Gastroesophageal sphincter (tissue), 4 donors: ENCODE results near the gene LFNG. TPM values are rescaled to one million over a fixed set of nuclear protein-coding genes. Genes with fewer than 3 reads are reported as not detected.

Experiments
- ATAC-seq: fragments of 150-250 bp; one replicate; pipeline ENCODE4 v1.9.1; 2016; ENCODE audit warnings: mild to moderate bottlenecking, moderate library complexity
- H3K27ac ChIP-seq, 4 donors: fragments of 200-600 bp; sonication (generic) in 3 of 4; 1 replicate in 3 of 4; 2 replicates in 1 of 4; pipeline ENCODE4 v1.5.1; 2016 to 2019
- H3K27me3 ChIP-seq: fragments of 200-600 bp; sonication (generic); one replicate; pipeline ENCODE4 v1.5.1; 2019
- H3K36me3 ChIP-seq, 2 donors: fragments of 200-600 bp; sonication (generic); one replicate each; pipeline ENCODE4 v1.5.1; 2019; ENCODE audit warnings: control low read depth in 1 of 2
- H3K4me1 ChIP-seq, 3 donors: fragments of 200-600 bp; sonication (generic); 1 replicate in 2 of 3; 2 replicates in 1 of 3; pipeline ENCODE4 v1.5.1; 2016 to 2019; ENCODE audit warnings: control low read depth in 2 of 3
- H3K4me3 ChIP-seq, 2 donors: fragments of 200-600 bp; sonication (generic); one replicate each; pipeline ENCODE4 v1.5.1; 2019; ENCODE audit warnings: mild to moderate bottlenecking in 1 of 2, moderate library complexity in 1 of 2
- H3K9me3 ChIP-seq, 3 donors: fragments of 200-600 bp; sonication (generic); one replicate each; pipeline ENCODE4 v1.5.1; 2017 to 2019; ENCODE audit warnings: control low read depth in 2 of 3
- EP300 ChIP-seq: sonication (generic); formaldehyde crosslinking; IDR thresholded peaks from one replicate; pipeline ENCODE4 v1.6.1; 2017; ENCODE audit warnings: antibody characterized with exemption, mild to moderate bottlenecking
- POLR2A ChIP-seq, 2 donors: fragments of 450-650 bp; IDR thresholded peaks; one replicate each; pipeline ENCODE4 v1.6.1; 2017; ENCODE audit warnings: antibody characterized with exemption in 2 of 2, mild to moderate bottlenecking in 2 of 2, moderate library complexity in 1 of 2
- POLR2AphosphoS5 ChIP-seq: sonication (generic); formaldehyde crosslinking; IDR thresholded peaks from one replicate; pipeline ENCODE4 v1.6.1; 2017; ENCODE audit warnings: antibody characterized with exemption
- WGBS, 2 donors: methylation state at CpG; one replicate each; pipeline ENCODE4 v1.1.5; 2018; ENCODE audit warnings: low coverage in 1 of 2; 5-methylcytosine and 5-hydroxymethylcytosine counted together
- total RNA-seq, 4 donors: library from RNA; depleted of rRNA; stranded (reverse); fragments of >200 nt; gene quantifications; one replicate each; pipeline ENCODE4 v1.1.0, GENCODE V29; 2016
- TF ChIP-seq, protein P1 (sequence below), 4 experiments: fragments of 200-600 bp in 2 of 4; fragments of 450-650 bp in 2 of 4; sonication (generic) in 1 of 4; IDR thresholded peaks; one replicate each; pipeline ENCODE4 v1.5.1; 2017 to 2019; ENCODE audit warnings: antibody characterized with exemption in 4 of 4, mild to moderate bottlenecking in 2 of 4, moderate library complexity in 2 of 4

The LFNG gene
- total RNA-seq, 4 donors from 2014 or later = 4.4 to 9.8 (median 8.4) TPM

DNA sequence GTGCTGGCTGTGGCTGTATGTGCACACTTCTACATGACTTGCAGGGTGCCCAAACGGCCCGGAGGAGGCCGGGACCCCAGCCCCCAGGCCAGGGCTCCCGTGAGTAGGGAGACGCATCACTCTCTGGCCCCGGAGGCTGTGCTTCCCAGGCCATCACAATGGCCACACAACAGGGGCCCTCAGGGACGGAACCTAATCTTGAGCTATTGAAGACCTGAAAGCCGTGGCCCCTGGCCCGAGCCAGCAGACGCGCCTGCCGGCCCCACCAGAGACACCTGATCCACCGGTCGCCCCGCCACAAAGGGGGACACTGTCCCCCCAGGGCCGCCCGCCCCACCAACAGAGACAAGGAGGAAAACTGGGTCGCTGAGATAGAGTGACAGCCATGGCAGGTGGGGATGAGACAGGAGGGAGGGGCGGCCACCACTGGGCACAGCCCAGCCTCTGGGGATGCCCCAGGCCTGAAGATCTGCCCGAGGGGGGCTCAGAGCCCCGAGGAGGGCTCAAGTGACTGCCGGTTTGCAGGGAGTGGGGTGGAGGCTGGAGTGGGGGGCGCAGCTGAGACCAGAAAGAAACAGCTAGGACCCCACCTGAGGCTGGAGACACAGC, 10.2 kb upstream of the LFNG start:
- Histone ChIP-seq H3K9me3 (no peaks in the 10 kb centered on the region), H3K36me3 (no peaks in the 10 kb centered on the region), H3K4me1 (peaks cover 0 to 50% (median 23%) of the 10 kb centered on the region in 3 donors), H3K4me3 (no peak overlapping the region), H3K27me3 (no peaks in the 10 kb centered on the region), H3K27ac (peak overlapping the region in 1 of 4 donors; percentile 46)
- ATAC-seq = no peak
- TF ChIP-seq POLR2AphosphoS5 (no peak), POLR2A (IDR thresholded peaks at IDR 0.05) (no peak), EP300 (no peak)
- TF ChIP-seq, protein P1, sequence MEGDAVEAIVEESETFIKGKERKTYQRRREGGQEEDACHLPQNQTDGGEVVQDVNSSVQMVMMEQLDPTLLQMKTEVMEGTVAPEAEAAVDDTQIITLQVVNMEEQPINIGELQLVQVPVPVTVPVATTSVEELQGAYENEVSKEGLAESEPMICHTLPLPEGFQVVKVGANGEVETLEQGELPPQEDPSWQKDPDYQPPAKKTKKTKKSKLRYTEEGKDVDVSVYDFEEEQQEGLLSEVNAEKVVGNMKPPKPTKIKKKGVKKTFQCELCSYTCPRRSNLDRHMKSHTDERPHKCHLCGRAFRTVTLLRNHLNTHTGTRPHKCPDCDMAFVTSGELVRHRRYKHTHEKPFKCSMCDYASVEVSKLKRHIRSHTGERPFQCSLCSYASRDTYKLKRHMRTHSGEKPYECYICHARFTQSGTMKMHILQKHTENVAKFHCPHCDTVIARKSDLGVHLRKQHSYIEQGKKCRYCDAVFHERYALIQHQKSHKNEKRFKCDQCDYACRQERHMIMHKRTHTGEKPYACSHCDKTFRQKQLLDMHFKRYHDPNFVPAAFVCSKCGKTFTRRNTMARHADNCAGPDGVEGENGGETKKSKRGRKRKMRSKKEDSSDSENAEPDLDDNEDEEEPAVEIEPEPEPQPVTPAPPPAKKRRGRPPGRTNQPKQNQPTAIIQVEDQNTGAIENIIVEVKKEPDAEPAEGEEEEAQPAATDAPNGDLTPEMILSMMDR (IDR thresholded peaks at IDR 0.05) = no peak
- no CpG with 5 or more reads among the region's 23 CpGs for WGBS, 2 donors

DNA sequence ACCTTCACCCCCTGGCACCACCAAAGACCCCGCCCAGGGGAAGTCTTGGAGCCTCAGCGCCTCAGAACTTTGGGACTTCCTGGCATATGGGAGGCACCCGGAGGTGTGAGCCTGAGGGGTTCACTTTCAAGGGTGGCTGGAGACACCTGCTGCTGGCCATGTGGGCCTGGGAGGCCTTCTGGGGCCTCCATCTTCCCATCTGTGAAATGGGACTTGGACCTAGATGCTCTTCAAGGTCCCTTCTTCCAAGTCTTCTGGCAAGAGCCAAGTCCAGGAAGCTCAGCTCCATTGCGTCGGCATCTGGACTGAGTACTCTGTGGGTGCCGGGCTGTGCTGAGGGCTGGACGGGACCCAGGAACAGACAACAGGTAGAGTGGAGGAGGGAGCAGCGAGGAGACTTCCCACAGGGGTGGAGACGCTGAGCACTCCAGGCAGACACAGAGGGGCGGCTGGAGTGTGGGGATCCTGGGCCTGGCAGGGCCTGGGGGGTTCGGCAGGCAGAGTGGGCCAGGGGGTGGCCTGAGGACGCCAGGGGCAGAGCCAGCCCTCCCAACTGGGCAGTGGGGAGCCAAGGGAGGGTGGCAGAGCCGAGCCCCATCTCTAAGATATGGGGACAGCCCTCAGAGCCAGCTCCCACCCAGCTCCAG, 9.3 kb upstream of the LFNG start:
- Histone ChIP-seq H3K36me3 (no peaks in the 10 kb centered on the region), H3K27ac (peak overlapping the region in 3 of 4 donors; percentile 45 to 67 (median 47)), H3K9me3 (no peaks in the 10 kb centered on the region), H3K4me1 (peaks cover 0 to 50% (median 23%) of the 10 kb centered on the region in 3 donors), H3K4me3 (no peak overlapping the region), H3K27me3 (no peaks in the 10 kb centered on the region)
- TF ChIP-seq EP300 = no peak
- TF ChIP-seq POLR2AphosphoS5 = no peak
- TF ChIP-seq, protein P1 (IDR thresholded peaks at IDR 0.05) = no peak
- TF ChIP-seq POLR2A (IDR thresholded peaks at IDR 0.05) = no peak
- WGBS, 2 donors = 100% methylated on average over 1 of the region's 13 CpGs; no CpG with 5 or more reads in 1 of the 2 donors
- no peak for ATAC-seq

- WGBS, 2 donors = 53% methylated on average over 3 of the region's 27 CpGs; no CpG with 5 or more reads in 1 of the 2 donors
- H3K27me3 ChIP-seq = no peaks in the 10 kb centered on the region
- H3K4me1 ChIP-seq = peaks cover 0 to 50% (median 23%) of the 10 kb centered on the region in 3 donors
- ATAC-seq = peak; percentile 37
- peak overlapping the region in 1 of 2 donors; percentile 2 for H3K4me3 ChIP-seq
- H3K36me3 ChIP-seq = no peaks in the 10 kb centered on the region
- H3K27ac ChIP-seq = peak overlapping the region in 3 of 4 donors; percentile 45 to 67 (median 47)
- no peaks in the 10 kb centered on the region for H3K9me3 ChIP-seq
- TF ChIP-seq POLR2A (IDR thresholded peaks at IDR 0.05) (no peak), EP300 (no peak), POLR2AphosphoS5 (no peak)
- TF ChIP-seq, protein P1 (IDR thresholded peaks at IDR 0.05) = no peak
These were observed 8.4 kb upstream of the LFNG start for GRCh38 chr7:2510909-2511768.

DNA sequence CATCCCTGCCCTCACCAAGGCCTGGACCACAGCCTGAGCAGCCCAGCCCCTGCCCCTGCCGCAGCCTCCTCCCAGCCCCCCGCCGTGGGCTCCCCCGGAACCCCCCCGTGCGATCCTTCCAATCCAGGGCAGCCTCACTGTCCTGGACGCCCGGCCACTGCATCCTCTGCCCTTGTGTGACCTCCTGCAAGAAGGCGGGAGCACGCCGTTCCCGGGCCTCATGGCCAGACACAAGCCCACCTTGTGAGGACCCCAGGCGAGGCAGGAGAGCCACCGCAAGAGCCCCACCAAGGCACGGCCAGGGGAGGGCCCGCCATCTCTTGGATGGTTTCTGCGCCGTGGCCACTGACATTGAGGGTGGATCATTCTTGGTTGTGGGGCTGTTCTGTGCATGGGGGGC, 7.8 kb upstream of the LFNG start:
- H3K36me3 ChIP-seq = no peaks in the 10 kb centered on the region
- no peaks in the 10 kb centered on the region for H3K9me3 ChIP-seq
- H3K4me3 ChIP-seq = no peak overlapping the region
- no peaks in the 10 kb centered on the region for H3K27me3 ChIP-seq
- peaks cover 0 to 50% (median 23%) of the 10 kb centered on the region in 3 donors for H3K4me1 ChIP-seq
- no peak for ATAC-seq
- no CpG with 5 or more reads among the region's 18 CpGs for WGBS, 2 donors
- peak overlapping the region in 3 of 4 donors; percentile 45 to 67 (median 47) for H3K27ac ChIP-seq
- no peak for TF ChIP-seq EP300
- TF ChIP-seq POLR2AphosphoS5 = no peak
- TF ChIP-seq POLR2A (IDR thresholded peaks at IDR 0.05) = no peak
- TF ChIP-seq, protein P1 (IDR thresholded peaks at IDR 0.05) = no peak
